Stimulated activated naive CD8-positive, alpha-beta T cell treated with anti-CD3 and anti-CD28 coated beads, Interleukin-15, amount 100 ng/mL, for 72 hours (primary cell): ENCODE results near the gene CORO6.

ENCODE experiments used
- ATAC-seq: fragments of 150-1000 bp; cut with Tn5 transposase; 2 replicates; pipeline ENCODE4 v1.10.0; 2021; ENCODE audit warnings: mild to moderate bottlenecking, moderate library complexity
- DNase-seq, 2 donors: peaks; one replicate each; pipeline ENCODE4 v3.0.0; 2021 to 2022
- H3K27ac Mint-ChIP-seq, 2 donors: one replicate each; pipeline ENCODE4 v1.8.0; 2022; ENCODE audit warnings: mild to moderate bottlenecking in 2 of 2, mixed read lengths in 2 of 2, moderate library complexity in 2 of 2
- H3K27me3 Mint-ChIP-seq: one replicate; pipeline ENCODE4 v1.8.0; 2022; ENCODE audit warnings: mixed read lengths
- H3K4me1 Mint-ChIP-seq: one replicate; pipeline ENCODE4 v1.8.0; 2022; ENCODE audit warnings: mild to moderate bottlenecking, mixed read lengths
- H3K4me3 Mint-ChIP-seq, 2 donors: one replicate each; pipeline ENCODE4 v1.8.0; 2022; ENCODE audit warnings: mild to moderate bottlenecking in 2 of 2, mixed read lengths in 2 of 2, moderate library complexity in 1 of 2
- H3K9me3 Mint-ChIP-seq, 2 donors: one replicate each; pipeline ENCODE4 v1.8.0; 2022; ENCODE audit warnings: mixed read lengths in 2 of 2

CORO6 gene

GRCh38 chr17:29572691-29573557, 49.8 kb downstream of the CORO6 start:
- Mint-ChIP-seq H3K27ac (no peak overlapping the region), H3K4me3 (no peak overlapping the region)

GRCh38 chr17:29571883-29572681, 50.6 kb downstream of the CORO6 start:
- no peak overlapping the region for H3K27ac Mint-ChIP-seq
- H3K9me3 Mint-ChIP-seq = no peaks in the 10 kb centered on the region
- no peaks in the 10 kb centered on the region for H3K27me3 Mint-ChIP-seq
- DNase-seq = peak in 1 of 2 donors; percentile 10
- peaks cover 39% of the 10 kb centered on the region for H3K4me1 Mint-ChIP-seq
- H3K4me3 Mint-ChIP-seq = no peak overlapping the region
- ATAC-seq = no peak

More at GRCh38 chr17:29572691-29573557, 49.8 kb downstream of the CORO6 start:
- Mint-ChIP-seq H3K27me3 (no peaks in the 10 kb centered on the region), H3K9me3 (no peaks in the 10 kb centered on the region), H3K4me1 (peaks cover 39% of the 10 kb centered on the region)
- peak in 1 of 2 donors; percentile 65 for DNase-seq
- no peak for ATAC-seq

GRCh38 chr17:29571486-29571882, 51.2 kb downstream of the CORO6 start:
- H3K27me3 Mint-ChIP-seq = no peaks in the 10 kb centered on the region
- H3K27ac Mint-ChIP-seq = no peak overlapping the region
- no peaks in the 10 kb centered on the region for H3K9me3 Mint-ChIP-seq
- peaks cover 39% of the 10 kb centered on the region for H3K4me1 Mint-ChIP-seq
- ATAC-seq (no peak), DNase-seq (peak in 1 of 2 donors; percentile 9)
- no peak overlapping the region for H3K4me3 Mint-ChIP-seq

GRCh38 chr17:29570521-29570920, 52.2 kb downstream of the CORO6 start:
- ATAC-seq (no peak), DNase-seq (no peak)
- Mint-ChIP-seq H3K27ac (no peak overlapping the region), H3K9me3 (no peaks in the 10 kb centered on the region), H3K27me3 (no peaks in the 10 kb centered on the region), H3K4me3 (peak overlapping the region in 1 of 2 donors; percentile 11), H3K4me1 (peaks cover 45% of the 10 kb centered on the region)

- peak in 1 of 2 donors; percentile 40 for DNase-seq
- peaks cover 40% of the 10 kb centered on the region for H3K4me1 Mint-ChIP-seq
- ATAC-seq = no peak
- H3K27ac Mint-ChIP-seq = peak overlapping the region in 1 of 2 donors; percentile 60
- H3K4me3 Mint-ChIP-seq = peak overlapping the region; percentile 75 to 93
- H3K27me3 Mint-ChIP-seq = no peaks in the 10 kb centered on the region
- no peaks in the 10 kb centered on the region for H3K9me3 Mint-ChIP-seq
Observed at GRCh38 chr17:29569245-29569950, 53.3 kb downstream of the CORO6 start.

- ATAC-seq = peak; percentile 68
- peaks cover 39% of the 10 kb centered on the region for H3K4me1 Mint-ChIP-seq
- no peaks in the 10 kb centered on the region for H3K9me3 Mint-ChIP-seq
- peak; percentile 87 for DNase-seq
- peak within 1 kb of the TSS; percentile 93 to 95 for H3K4me3 Mint-ChIP-seq
- no peaks in the 10 kb centered on the region for H3K27me3 Mint-ChIP-seq
- peak within 1 kb of the TSS; percentile 84 to 92 for H3K27ac Mint-ChIP-seq
Observed at GRCh38 chr17:29568331-29569244, 54.1 kb downstream of the CORO6 start, which contains the start of gene TP53I13. TP53I13 (plus strand) TSS chr17:29568701; CDS start chr17:29568759, 58 bp downstream.

- Mint-ChIP-seq H3K27ac (peak overlapping the region; percentile 84 to 92), H3K27me3 (no peaks in the 10 kb centered on the region), H3K9me3 (no peaks in the 10 kb centered on the region), H3K4me3 (peak overlapping the region; percentile 93 to 95), H3K4me1 (peaks cover 37% of the 10 kb centered on the region)
- ATAC-seq (peak; percentile 75), DNase-seq (peak; percentile 89)
Observed at GRCh38 chr17:29567554-29568330, 55.0 kb downstream of the CORO6 start.

- peak overlapping the region; percentile 76 to 90 for H3K27ac Mint-ChIP-seq
- H3K27me3 Mint-ChIP-seq = no peaks in the 10 kb centered on the region
- ATAC-seq (peak; percentile 25), DNase-seq (no peak)
- H3K4me1 Mint-ChIP-seq = peaks cover 42% of the 10 kb centered on the region
- H3K9me3 Mint-ChIP-seq = no peaks in the 10 kb centered on the region
- H3K4me3 Mint-ChIP-seq = peak overlapping the region; percentile 93 to 95
Observed at GRCh38 chr17:29567304-29567553, 55.5 kb downstream of the CORO6 start.

GRCh38 chr17:29566473-29567303, 56.0 kb downstream of the CORO6 start, which contains the start of gene ABHD15:
ABHD15 (minus strand) TSS chr17:29567037; CDS start chr17:29566966, 71 bp downstream.
- peak within 1 kb of the TSS; percentile 90 to 92 for H3K27ac Mint-ChIP-seq
- H3K4me1 Mint-ChIP-seq = peaks cover 47% of the 10 kb centered on the region
- no peaks in the 10 kb centered on the region for H3K27me3 Mint-ChIP-seq
- DNase-seq (peak; percentile 75 to 85), ATAC-seq (peak; percentile 59)
- H3K9me3 Mint-ChIP-seq = no peaks in the 10 kb centered on the region
- peak within 1 kb of the TSS; percentile 93 to 95 for H3K4me3 Mint-ChIP-seq

GRCh38 chr17:29565643-29566472, 56.9 kb downstream of the CORO6 start:
- Mint-ChIP-seq H3K27me3 (no peaks in the 10 kb centered on the region), H3K9me3 (no peaks in the 10 kb centered on the region), H3K4me3 (peak overlapping the region; percentile 93 to 95), H3K27ac (peak overlapping the region; percentile 87 to 89), H3K4me1 (peaks cover 45% of the 10 kb centered on the region)
- ATAC-seq (peak; percentile 35), DNase-seq (peak; percentile 69 to 72)
